Measurements from ENCODE around the gene PRDX2. TPM values are rescaled to one million over a fixed set of nuclear protein-coding genes. Genes with fewer than 3 reads are reported as not detected.

The PRDX2 gene
- total RNA-seq, 1 donor from 2014 or later: 166 TPM

- peak overlapping the region; percentile 94 for H3K9ac ChIP-seq (ENCODE audit: low read length)
- TF ChIP-seq EZH2 (IDR thresholded peaks at IDR 0.05; ENCODE audit: insufficient read depth, low read length): no peak
- TF ChIP-seq CTCF (IDR thresholded peaks at IDR 0.05; ENCODE audit: insufficient read depth, low read depth, low read length): no peak
- no peaks in the 10 kb centered on the region for H3K27me3 ChIP-seq (ENCODE audit: insufficient read depth, low read length)
- H3K27ac ChIP-seq (ENCODE audit: low read depth, low read length): peak overlapping the region; percentile 70
- Mint-ChIP-seq H3K4me3 (ENCODE audit: unreplicated experiment) (peak overlapping the region; percentile 77), H3K36me3 (ENCODE audit: low read depth, unreplicated experiment) (no peaks in the 10 kb centered on the region), H3K4me1 (ENCODE audit: low read depth, unreplicated experiment) (peaks cover 19% of the 10 kb centered on the region), H3K27ac (ENCODE audit: unreplicated experiment) (peak overlapping the region; percentile 99), H3K9me3 (ENCODE audit: unreplicated experiment) (no peaks in the 10 kb centered on the region), H3K27me3 (ENCODE audit: low read depth, unreplicated experiment) (no peaks in the 10 kb centered on the region)
- H3K4me3 ChIP-seq (ENCODE audit: insufficient read depth, low read depth, low read length): peak overlapping the region; percentile 39
- H2AFZ ChIP-seq (ENCODE audit: low read depth, low read length): peak overlapping the region; percentile 58
- H3K79me2 ChIP-seq (ENCODE audit: insufficient read depth, low read length): peaks cover 21% of the 10 kb centered on the region
- FAIRE-seq (no peak), DNase-seq (ENCODE audit: low read depth) (no peak)
- no peaks in the 10 kb centered on the region for H3K9me3 ChIP-seq (ENCODE audit: insufficient read depth, low read depth, low read length)
- H3K4me2 ChIP-seq (ENCODE audit: low read length): peak overlapping the region; percentile 91
- no peaks in the 10 kb centered on the region for H3K36me3 ChIP-seq (ENCODE audit: insufficient read depth, low read length)
- peaks cover 46% of the 10 kb centered on the region for H3K4me1 ChIP-seq (ENCODE audit: insufficient read depth, low read length)
- H4K20me1 ChIP-seq (ENCODE audit: insufficient read depth, low read length): peaks cover 19% of the 10 kb centered on the region
Measured at GRCh38 chr19:12788682-12789097, 12.9 kb downstream of the PRDX2 start.

GRCh38 chr19:12788042-12788681 lies 13.4 kb downstream of the PRDX2 start:
- H3K4me2 ChIP-seq (ENCODE audit: low read length): peak overlapping the region; percentile 91
- H3K9me3 ChIP-seq (ENCODE audit: insufficient read depth, low read depth, low read length): no peaks in the 10 kb centered on the region
- Mint-ChIP-seq H3K9me3 (ENCODE audit: unreplicated experiment) (no peaks in the 10 kb centered on the region), H3K4me3 (ENCODE audit: unreplicated experiment) (no peak overlapping the region), H3K4me1 (ENCODE audit: low read depth, unreplicated experiment) (peaks cover 23% of the 10 kb centered on the region), H3K27ac (ENCODE audit: unreplicated experiment) (peak overlapping the region; percentile 99), H3K36me3 (ENCODE audit: low read depth, unreplicated experiment) (no peaks in the 10 kb centered on the region), H3K27me3 (ENCODE audit: low read depth, unreplicated experiment) (no peaks in the 10 kb centered on the region)
- H3K4me1 ChIP-seq (ENCODE audit: insufficient read depth, low read length): peaks cover 51% of the 10 kb centered on the region
- H4K20me1 ChIP-seq (ENCODE audit: insufficient read depth, low read length): peaks cover 18% of the 10 kb centered on the region
- H3K27ac ChIP-seq (ENCODE audit: low read depth, low read length): peak overlapping the region; percentile 70
- H3K79me2 ChIP-seq (ENCODE audit: insufficient read depth, low read length): peaks cover 18% of the 10 kb centered on the region
- TF ChIP-seq CTCF (IDR thresholded peaks at IDR 0.05; ENCODE audit: insufficient read depth, low read depth, low read length) (no peak), EZH2 (IDR thresholded peaks at IDR 0.05; ENCODE audit: insufficient read depth, low read length) (no peak)
- no peak for DNase-seq (ENCODE audit: low read depth)
- peak overlapping the region; percentile 94 for H3K9ac ChIP-seq (ENCODE audit: low read length)
- H3K36me3 ChIP-seq (ENCODE audit: insufficient read depth, low read length): no peaks in the 10 kb centered on the region
- H2AFZ ChIP-seq (ENCODE audit: low read depth, low read length): no peak overlapping the region
- no peaks in the 10 kb centered on the region for H3K27me3 ChIP-seq (ENCODE audit: insufficient read depth, low read length)
- H3K4me3 ChIP-seq (ENCODE audit: insufficient read depth, low read depth, low read length): no peak overlapping the region
- FAIRE-seq: no peak

DNA sequence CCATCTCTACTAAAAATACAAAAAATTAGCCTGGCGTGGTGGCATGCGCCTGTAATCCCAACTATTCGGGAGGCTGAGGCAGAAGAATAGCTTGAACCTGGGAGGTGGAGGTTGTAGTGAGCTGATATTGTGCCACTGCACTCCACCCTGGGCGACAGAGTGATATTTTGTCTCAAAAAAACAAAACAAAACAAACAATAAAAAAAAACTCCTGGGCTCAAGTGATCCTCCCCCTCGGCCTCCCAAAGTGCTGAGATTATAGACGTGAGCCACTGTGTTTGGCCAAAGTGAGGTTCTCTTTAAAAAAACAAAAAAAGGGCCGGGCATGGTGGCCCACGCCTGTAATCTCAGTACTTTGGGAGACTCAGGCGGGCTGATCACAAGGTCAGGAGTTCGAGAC lies 14.1 kb downstream of the PRDX2 start:
- Histone ChIP-seq H3K79me2 (ENCODE audit: insufficient read depth, low read length) (peaks cover 11% of the 10 kb centered on the region), H3K27ac (ENCODE audit: low read depth, low read length) (no peak overlapping the region), H2AFZ (ENCODE audit: low read depth, low read length) (no peak overlapping the region), H3K4me3 (ENCODE audit: insufficient read depth, low read depth, low read length) (no peak overlapping the region), H3K9ac (ENCODE audit: low read length) (no peak overlapping the region), H3K4me2 (ENCODE audit: low read length) (no peak overlapping the region), H3K27me3 (ENCODE audit: insufficient read depth, low read length) (no peaks in the 10 kb centered on the region), H3K36me3 (ENCODE audit: insufficient read depth, low read length) (no peaks in the 10 kb centered on the region), H3K9me3 (ENCODE audit: insufficient read depth, low read depth, low read length) (no peaks in the 10 kb centered on the region), H4K20me1 (ENCODE audit: insufficient read depth, low read length) (peaks cover 11% of the 10 kb centered on the region), H3K4me1 (ENCODE audit: insufficient read depth, low read length) (peaks cover 57% of the 10 kb centered on the region)
- no peak for FAIRE-seq
- no peak overlapping the region for H3K27ac Mint-ChIP-seq (ENCODE audit: unreplicated experiment)
- H3K4me1 Mint-ChIP-seq (ENCODE audit: low read depth, unreplicated experiment): peaks cover 23% of the 10 kb centered on the region
- no peaks in the 10 kb centered on the region for H3K36me3 Mint-ChIP-seq (ENCODE audit: low read depth, unreplicated experiment)
- H3K4me3 Mint-ChIP-seq (ENCODE audit: unreplicated experiment): no peak overlapping the region
- H3K27me3 Mint-ChIP-seq (ENCODE audit: low read depth, unreplicated experiment): no peaks in the 10 kb centered on the region
- no peak for DNase-seq (ENCODE audit: low read depth)
- TF ChIP-seq CTCF (IDR thresholded peaks at IDR 0.05; ENCODE audit: insufficient read depth, low read depth, low read length) (no peak), EZH2 (IDR thresholded peaks at IDR 0.05; ENCODE audit: insufficient read depth, low read length) (no peak)
- H3K9me3 Mint-ChIP-seq (ENCODE audit: unreplicated experiment): no peaks in the 10 kb centered on the region

Measured in astrocyte (in vitro differentiated cells and primary cell).